Ishikawa (cell line): ENCODE data around the gene SRPRB.

Source experiments
- CEBPB ChIP-seq: IDR thresholded peaks from 2 replicates; pipeline ENCODE4 v1.6.1; 2012
- CREB1 ChIP-seq: IDR thresholded peaks from 2 replicates; pipeline ENCODE4 v1.6.1; 2012; ENCODE audit warnings: low read depth
- EGR1 ChIP-seq: IDR thresholded peaks from 2 replicates; pipeline ENCODE4 v1.6.1; 2012
- EP300 ChIP-seq: IDR thresholded peaks from 2 replicates; pipeline ENCODE4 v1.6.1; 2012; ENCODE audit warnings: borderline replicate concordance
- FOXM1 ChIP-seq: IDR thresholded peaks from 2 replicates; pipeline ENCODE4 v1.6.1; 2012; ENCODE audit warnings: low read depth, borderline replicate concordance
- NFIC ChIP-seq: IDR thresholded peaks from 2 replicates; pipeline ENCODE4 v1.6.1; 2012
- RAD21 ChIP-seq: IDR thresholded peaks from 2 replicates; pipeline ENCODE4 v1.6.1; 2012; ENCODE audit warnings: low read depth
- TAF1 ChIP-seq: IDR thresholded peaks from 2 replicates; pipeline ENCODE4 v1.6.1; 2012; ENCODE audit warnings: low read depth, mild to moderate bottlenecking
- TCF12 ChIP-seq: IDR thresholded peaks from 2 replicates; pipeline ENCODE4 v1.6.1; 2012; ENCODE audit warnings: low read depth
- TEAD4 ChIP-seq: IDR thresholded peaks from 2 replicates; pipeline ENCODE4 v1.6.1; 2012
- YY1 ChIP-seq: IDR thresholded peaks from 2 replicates; pipeline ENCODE4 v1.6.1; 2012; ENCODE audit warnings: low read depth
- ZBTB7A ChIP-seq: IDR thresholded peaks from 2 replicates; pipeline ENCODE4 v1.6.1; 2012; ENCODE audit warnings: low read depth
- TF ChIP-seq, protein P1 (sequence below): IDR thresholded peaks from 2 replicates; pipeline ENCODE4 v1.6.1; 2012
- TF ChIP-seq, protein P2 (sequence below): IDR thresholded peaks from 2 replicates; pipeline ENCODE4 v1.6.1; 2012; ENCODE audit warnings: low read depth, mild to moderate bottlenecking
- TF ChIP-seq, protein P3 (sequence below): IDR thresholded peaks from 2 replicates; pipeline ENCODE4 v1.6.1; 2012

Gene SRPRB

DNA sequence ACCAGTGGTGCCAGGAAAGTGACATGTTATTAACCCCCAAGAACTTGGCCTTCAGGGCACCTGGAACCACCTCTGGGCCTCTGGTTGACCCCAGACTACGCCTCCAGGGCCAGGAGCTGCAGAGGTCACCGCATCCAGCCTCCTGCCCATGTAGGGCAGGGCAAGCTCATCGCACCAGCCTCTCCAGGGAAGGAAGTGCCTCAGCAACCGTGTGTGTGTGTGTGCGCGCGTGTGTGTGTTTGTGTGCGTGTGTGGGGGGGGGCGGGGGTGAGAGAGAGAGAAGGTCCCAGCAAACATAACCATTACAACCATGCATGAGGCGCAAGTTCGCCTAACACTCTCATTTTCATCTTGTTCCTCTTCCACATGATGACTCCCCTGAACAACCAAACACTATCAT is 58.3 kb downstream of the SRPRB start:
- TF ChIP-seq, protein P1, sequence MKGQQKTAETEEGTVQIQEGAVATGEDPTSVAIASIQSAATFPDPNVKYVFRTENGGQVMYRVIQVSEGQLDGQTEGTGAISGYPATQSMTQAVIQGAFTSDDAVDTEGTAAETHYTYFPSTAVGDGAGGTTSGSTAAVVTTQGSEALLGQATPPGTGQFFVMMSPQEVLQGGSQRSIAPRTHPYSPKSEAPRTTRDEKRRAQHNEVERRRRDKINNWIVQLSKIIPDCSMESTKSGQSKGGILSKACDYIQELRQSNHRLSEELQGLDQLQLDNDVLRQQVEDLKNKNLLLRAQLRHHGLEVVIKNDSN = no peak
- TF ChIP-seq FOXM1 (no peak), TCF12 (no peak), TEAD4 (no peak), RAD21 (no peak), CEBPB (no peak), EGR1 (no peak), NFIC (no peak), TAF1 (no peak)
- TF ChIP-seq, protein P2, sequence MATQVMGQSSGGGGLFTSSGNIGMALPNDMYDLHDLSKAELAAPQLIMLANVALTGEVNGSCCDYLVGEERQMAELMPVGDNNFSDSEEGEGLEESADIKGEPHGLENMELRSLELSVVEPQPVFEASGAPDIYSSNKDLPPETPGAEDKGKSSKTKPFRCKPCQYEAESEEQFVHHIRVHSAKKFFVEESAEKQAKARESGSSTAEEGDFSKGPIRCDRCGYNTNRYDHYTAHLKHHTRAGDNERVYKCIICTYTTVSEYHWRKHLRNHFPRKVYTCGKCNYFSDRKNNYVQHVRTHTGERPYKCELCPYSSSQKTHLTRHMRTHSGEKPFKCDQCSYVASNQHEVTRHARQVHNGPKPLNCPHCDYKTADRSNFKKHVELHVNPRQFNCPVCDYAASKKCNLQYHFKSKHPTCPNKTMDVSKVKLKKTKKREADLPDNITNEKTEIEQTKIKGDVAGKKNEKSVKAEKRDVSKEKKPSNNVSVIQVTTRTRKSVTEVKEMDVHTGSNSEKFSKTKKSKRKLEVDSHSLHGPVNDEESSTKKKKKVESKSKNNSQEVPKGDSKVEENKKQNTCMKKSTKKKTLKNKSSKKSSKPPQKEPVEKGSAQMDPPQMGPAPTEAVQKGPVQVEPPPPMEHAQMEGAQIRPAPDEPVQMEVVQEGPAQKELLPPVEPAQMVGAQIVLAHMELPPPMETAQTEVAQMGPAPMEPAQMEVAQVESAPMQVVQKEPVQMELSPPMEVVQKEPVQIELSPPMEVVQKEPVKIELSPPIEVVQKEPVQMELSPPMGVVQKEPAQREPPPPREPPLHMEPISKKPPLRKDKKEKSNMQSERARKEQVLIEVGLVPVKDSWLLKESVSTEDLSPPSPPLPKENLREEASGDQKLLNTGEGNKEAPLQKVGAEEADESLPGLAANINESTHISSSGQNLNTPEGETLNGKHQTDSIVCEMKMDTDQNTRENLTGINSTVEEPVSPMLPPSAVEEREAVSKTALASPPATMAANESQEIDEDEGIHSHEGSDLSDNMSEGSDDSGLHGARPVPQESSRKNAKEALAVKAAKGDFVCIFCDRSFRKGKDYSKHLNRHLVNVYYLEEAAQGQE = no peak

DNA sequence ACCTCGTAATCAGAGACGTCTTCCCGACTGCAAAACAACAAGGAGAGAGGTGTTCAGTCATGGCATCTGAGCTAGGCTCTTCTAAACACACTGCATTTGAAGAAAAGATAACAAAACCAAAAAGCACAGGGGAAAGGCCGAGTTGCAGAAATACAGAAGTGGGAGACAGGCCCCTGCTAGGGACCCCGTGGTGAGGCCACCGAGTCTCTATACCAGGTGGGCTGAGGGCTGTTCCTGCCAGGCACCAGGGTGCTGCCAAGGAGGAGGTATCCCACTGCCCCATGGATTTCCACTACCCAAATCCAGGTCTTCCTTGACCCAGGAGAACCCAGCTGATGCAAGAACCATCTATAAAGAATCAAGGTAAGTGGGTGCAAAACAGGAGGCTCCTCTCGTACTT is 59.0 kb downstream of the SRPRB start:
- TF ChIP-seq, protein P2 = no peak
- TF ChIP-seq, protein P1 = no peak
- TF ChIP-seq NFIC (no peak), RAD21 (no peak), CREB1 (no peak), EP300 (no peak), FOXM1 (no peak), EGR1 (no peak)
- TF ChIP-seq, protein P3, sequence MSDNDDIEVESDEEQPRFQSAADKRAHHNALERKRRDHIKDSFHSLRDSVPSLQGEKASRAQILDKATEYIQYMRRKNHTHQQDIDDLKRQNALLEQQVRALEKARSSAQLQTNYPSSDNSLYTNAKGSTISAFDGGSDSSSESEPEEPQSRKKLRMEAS = no peak

DNA sequence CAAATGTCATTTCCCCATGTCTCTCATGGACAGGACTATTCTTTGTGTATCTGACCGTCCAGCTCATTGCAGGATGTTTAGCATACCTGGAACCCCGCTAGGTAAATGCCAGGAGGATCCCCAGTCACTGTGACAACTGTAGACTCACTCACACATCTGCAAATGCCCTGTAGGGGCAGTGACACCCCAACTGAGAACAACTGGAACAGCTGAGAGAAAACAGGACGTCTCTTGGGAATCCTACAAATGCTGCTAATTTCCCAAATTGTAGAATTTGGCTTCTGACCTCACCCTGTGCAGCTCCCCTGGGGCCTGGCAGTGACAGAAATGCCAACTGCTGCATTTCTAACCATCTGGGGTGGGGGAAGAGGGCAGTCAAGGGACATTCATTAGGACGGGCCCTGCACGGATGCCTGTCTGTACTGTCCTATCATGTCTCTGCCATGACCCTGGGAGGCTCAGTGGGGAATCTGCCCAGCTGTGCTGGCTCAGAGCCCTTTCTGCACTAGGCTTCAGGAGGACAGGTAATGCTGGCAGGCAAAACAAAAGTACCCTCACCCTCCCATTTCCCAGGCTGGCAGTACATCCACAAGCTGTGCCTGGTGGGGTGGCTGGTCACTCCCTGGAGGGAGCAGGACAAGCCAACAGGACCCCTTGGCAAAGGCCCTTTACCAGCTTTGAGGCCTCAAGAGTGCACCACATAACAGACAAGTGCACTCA is 59.7 kb downstream of the SRPRB start:
- no peak for TF ChIP-seq EP300
- TF ChIP-seq, protein P2 = no peak
- TF ChIP-seq, protein P3 = no peak
- no peak for TF ChIP-seq FOXM1
- TF ChIP-seq RAD21 = no peak
- TF ChIP-seq, protein P1 = no peak
- TF ChIP-seq ZBTB7A = no peak
- no peak for TF ChIP-seq TAF1
- no peak for TF ChIP-seq EGR1
- TF ChIP-seq TCF12 = no peak
- no peak for TF ChIP-seq YY1
- TF ChIP-seq CEBPB = no peak

DNA sequence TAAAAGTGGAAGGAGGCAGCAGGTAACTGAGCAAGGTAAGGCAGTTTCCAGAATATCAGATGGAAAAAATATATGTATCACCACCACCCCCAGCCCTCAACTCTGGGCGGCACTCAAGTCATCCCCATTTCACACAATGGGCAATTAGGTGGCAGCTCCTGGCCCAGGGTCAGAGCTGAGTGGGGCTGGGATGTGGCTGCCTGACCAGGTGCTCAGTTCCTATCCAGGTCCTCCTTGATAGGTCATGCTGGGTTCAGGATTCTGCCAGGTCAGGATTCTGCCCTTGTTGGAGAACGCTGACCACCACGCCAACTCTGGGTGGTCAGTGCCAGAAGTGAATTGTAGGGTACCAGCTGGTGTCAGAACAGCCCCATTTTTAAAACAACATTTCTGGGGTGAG is 60.5 kb downstream of the SRPRB start:
- no peak for TF ChIP-seq EP300
- TF ChIP-seq FOXM1 = no peak
- TF ChIP-seq, protein P2 = no peak
- TF ChIP-seq, protein P1 = no peak
- no peak for TF ChIP-seq YY1
- TF ChIP-seq TEAD4 = no peak
- no peak for TF ChIP-seq EGR1
- no peak for TF ChIP-seq ZBTB7A
- TF ChIP-seq NFIC = no peak
- TF ChIP-seq TCF12 = no peak
- TF ChIP-seq RAD21 = no peak
- no peak for TF ChIP-seq CEBPB
- TF ChIP-seq, protein P3 = no peak
- no peak for TF ChIP-seq CREB1
- TF ChIP-seq TAF1 = no peak
